ENCODE results near the gene RYR3. TPM values are rescaled to one million over a fixed set of nuclear protein-coding genes. Genes with fewer than 3 reads are reported as not detected.

RYR3 gene
- total and polyA plus RNA-seq, 4 donors, result 0.09 to 1.4 (median 0.47) TPM

GRCh38 chr15:33882921-33883320 lies 572.2 kb downstream of the RYR3 start:
- Histone ChIP-seq H3K36me3 (ENCODE audit: control insufficient read depth in 4 of 4, insufficient read depth in 4 of 4, low read length in 4 of 4) (no peaks in the 10 kb centered on the region), H3K4me1 (ENCODE audit: control insufficient read depth in 5 of 5, insufficient read depth in 5 of 5, low read length in 5 of 5) (no peaks in the 10 kb centered on the region), H3K9ac (ENCODE audit: insufficient read depth in 1 of 2, low read length in 2 of 2) (no peak overlapping the region), H3K9me3 (ENCODE audit: control insufficient read depth in 4 of 4, insufficient read depth in 3 of 4, low read length in 3 of 4) (no peaks in the 10 kb centered on the region), H3K4me3 (no peak overlapping the region), H3K27ac (ENCODE audit: low read depth in 1 of 2, low read length in 1 of 2) (no peak overlapping the region), H3K27me3 (ENCODE audit: control insufficient read depth in 3 of 3, insufficient read depth in 3 of 3, low read length in 2 of 3) (no peaks in the 10 kb centered on the region)
- TF ChIP-seq CTCF (IDR thresholded peaks at IDR 0.05; ENCODE audit: control extremely low read depth, extremely low read depth), result no peak
- DNase-seq (no peak), ATAC-seq (ENCODE audit: insufficient read depth, low FRiP score) (no peak)
- 95 to 98% methylated on average over 2 of the region's 2 CpGs for WGBS, 2 donors

GRCh38 chr15:33888176-33888575 lies 577.4 kb downstream of the RYR3 start:
- Histone ChIP-seq H3K27me3 (ENCODE audit: control insufficient read depth in 3 of 3, insufficient read depth in 3 of 3, low read length in 2 of 3) (no peaks in the 10 kb centered on the region), H3K4me3 (no peak overlapping the region), H3K9me3 (ENCODE audit: control insufficient read depth in 4 of 4, insufficient read depth in 3 of 4, low read length in 3 of 4) (no peaks in the 10 kb centered on the region), H3K27ac (ENCODE audit: low read depth in 1 of 2, low read length in 1 of 2) (no peak overlapping the region), H3K9ac (ENCODE audit: insufficient read depth in 1 of 2, low read length in 2 of 2) (no peak overlapping the region), H3K36me3 (ENCODE audit: control insufficient read depth in 4 of 4, insufficient read depth in 4 of 4, low read length in 4 of 4) (no peaks in the 10 kb centered on the region), H3K4me1 (ENCODE audit: control insufficient read depth in 5 of 5, insufficient read depth in 5 of 5, low read length in 5 of 5) (no peaks in the 10 kb centered on the region)
- ATAC-seq (ENCODE audit: insufficient read depth, low FRiP score) (no peak), DNase-seq (no peak)
- 78 to 94% methylated on average over 2 of the region's 2 CpGs for WGBS, 2 donors
- no peak for TF ChIP-seq CTCF (IDR thresholded peaks at IDR 0.05; ENCODE audit: control extremely low read depth, extremely low read depth)

- Histone ChIP-seq H3K9me3 (ENCODE audit: control insufficient read depth in 4 of 4, insufficient read depth in 3 of 4, low read length in 3 of 4) (no peaks in the 10 kb centered on the region), H3K27ac (ENCODE audit: low read depth in 1 of 2, low read length in 1 of 2) (no peak overlapping the region), H3K36me3 (ENCODE audit: control insufficient read depth in 4 of 4, insufficient read depth in 4 of 4, low read length in 4 of 4) (no peaks in the 10 kb centered on the region), H3K4me3 (no peak overlapping the region), H3K27me3 (ENCODE audit: control insufficient read depth in 3 of 3, insufficient read depth in 3 of 3, low read length in 2 of 3) (no peaks in the 10 kb centered on the region), H3K9ac (ENCODE audit: insufficient read depth in 1 of 2, low read length in 2 of 2) (no peak overlapping the region), H3K4me1 (ENCODE audit: control insufficient read depth in 5 of 5, insufficient read depth in 5 of 5, low read length in 5 of 5) (peaks cover 0 to 6% (median 0%) of the 10 kb centered on the region in 5 donors)
- TF ChIP-seq CTCF (IDR thresholded peaks at IDR 0.05; ENCODE audit: control extremely low read depth, extremely low read depth), result no peak
- ATAC-seq (ENCODE audit: insufficient read depth, low FRiP score) (no peak), DNase-seq (no peak)
- WGBS, 2 donors, result 73 to 78% methylated on average over 6 of the region's 6 CpGs
Observed at GRCh38 chr15:33894193-33894592, 583.4 kb downstream of the RYR3 start.

GRCh38 chr15:33902043-33902442 lies 591.3 kb downstream of the RYR3 start:
- Histone ChIP-seq H3K4me1 (ENCODE audit: control insufficient read depth in 5 of 5, insufficient read depth in 5 of 5, low read length in 5 of 5) (peaks cover 0 to 6% (median 0%) of the 10 kb centered on the region in 5 donors), H3K27ac (ENCODE audit: low read depth in 1 of 2, low read length in 1 of 2) (no peak overlapping the region), H3K9ac (ENCODE audit: insufficient read depth in 1 of 2, low read length in 2 of 2) (no peak overlapping the region), H3K36me3 (ENCODE audit: control insufficient read depth in 4 of 4, insufficient read depth in 4 of 4, low read length in 4 of 4) (no peaks in the 10 kb centered on the region), H3K27me3 (ENCODE audit: control insufficient read depth in 3 of 3, insufficient read depth in 3 of 3, low read length in 2 of 3) (no peaks in the 10 kb centered on the region), H3K4me3 (no peak overlapping the region), H3K9me3 (ENCODE audit: control insufficient read depth in 4 of 4, insufficient read depth in 3 of 4, low read length in 3 of 4) (no peaks in the 10 kb centered on the region)
- no peak for TF ChIP-seq CTCF (IDR thresholded peaks at IDR 0.05; ENCODE audit: control extremely low read depth, extremely low read depth)
- 0 to 2% methylated on average over 1 of the region's 1 CpG for WGBS, 2 donors
- DNase-seq, result no peak
- ATAC-seq (ENCODE audit: insufficient read depth, low FRiP score), result no peak

Data from lung (tissue), 12 donors.